Prostate gland (tissue), 2 donors: Measurements from ENCODE around the gene FBXO41. TPM values are rescaled to one million over a fixed set of nuclear protein-coding genes. Genes with fewer than 3 reads are reported as not detected.
A peak's percentile ranks its signal among the peaks of the same experiment; 100 is the strongest.

ENCODE experiments used
- DNase-seq: peaks from one replicate; pipeline ENCODE4 v3.0.0-alpha.2; 2019; ENCODE audit warnings: low spot score
- H3K27ac ChIP-seq, 2 donors: fragments of 200-600 bp; sonication (generic); 2 replicates each; pipeline ENCODE4 v1.5.1; 2017 to 2019
- H3K27me3 ChIP-seq: fragments of 200-600 bp; sonication (generic); replicated peaks from 2 replicates; pipeline ENCODE4 v1.5.1; 2019; ENCODE audit not compliant: insufficient read depth
- H3K36me3 ChIP-seq, 2 donors: fragments of 200-600 bp; sonication (generic); 1 replicate in 1 of 2; 2 replicates in 1 of 2; pipeline versions ENCODE4 v1.5.1 to v1.8.1; 2017 to 2019
- H3K4me1 ChIP-seq: fragments of 200-600 bp; sonication (generic); replicated peaks from 2 replicates; pipeline ENCODE4 v1.5.1; 2019
- H3K4me3 ChIP-seq, 2 donors: fragments of 200-600 bp; sonication (generic); 2 replicates each; pipeline ENCODE4 v1.5.1; 2017 to 2019
- H3K9me3 ChIP-seq: fragments of 200-600 bp; sonication (generic); 2 replicates; pipeline ENCODE4 v1.5.1; 2017
- CTCF ChIP-seq, 4 experiments: fragments of 200-600 bp in 2 of 4; fragments of 450-650 bp in 2 of 4; sonication (generic) in 2 of 4; IDR thresholded peaks; 1 replicate in 3 of 4; 2 replicates in 1 of 4; pipeline ENCODE4 v1.5.1; 2016 to 2019; ENCODE audit warnings: antibody characterized with exemption in 4 of 4, mild to moderate bottlenecking in 2 of 4, moderate library complexity in 2 of 4
- POLR2A ChIP-seq: fragments of 450-650 bp; IDR thresholded peaks from one replicate; pipeline ENCODE4 v1.6.1; 2016; ENCODE audit warnings: antibody characterized with exemption, mild to moderate bottlenecking
- POLR2AphosphoS5 ChIP-seq: sonication (generic); formaldehyde crosslinking; IDR thresholded peaks from one replicate; pipeline ENCODE4 v1.6.1; 2017; ENCODE audit warnings: antibody characterized with exemption
- WGBS: methylation state at CpG from one replicate; pipeline ENCODE4 v1.1.5; 2018; 5-methylcytosine and 5-hydroxymethylcytosine counted together
- intact Hi-C: fragments of 100-400 bp; cut with DNase I; formaldehyde crosslinking; loops from one replicate; pipeline ENCODE4 v1.14.2; 2022
- total RNA-seq, 2 donors: library from RNA; depleted of rRNA; stranded (reverse); fragments of >200 nt; gene quantifications; one replicate each; pipeline ENCODE4 v1.1.0, GENCODE V29; 2016

Gene FBXO41
- total RNA-seq, 2 donors from 2014 or later: 4.2 to 7.4 TPM

GRCh38 chr2:73290049-73290839, 6.0 kb upstream of the FBXO41 start:
- H3K36me3 ChIP-seq: no peaks in the 10 kb centered on the region
- H3K9me3 ChIP-seq: no peaks in the 10 kb centered on the region
- no peaks in the 10 kb centered on the region for H3K4me1 ChIP-seq
- no peak overlapping the region for H3K27ac ChIP-seq
- WGBS: 62% methylated on average over 6 of the region's 6 CpGs
- peak in 1 of 4 experiments; percentile 34 for TF ChIP-seq CTCF (IDR thresholded peaks at IDR 0.05)
- TF ChIP-seq POLR2A: no peak
- H3K4me3 ChIP-seq: no peak overlapping the region
- H3K27me3 ChIP-seq: peaks cover 23% of the 10 kb centered on the region
- intact Hi-C loops: no loop called here
- DNase-seq: no peak

DNA sequence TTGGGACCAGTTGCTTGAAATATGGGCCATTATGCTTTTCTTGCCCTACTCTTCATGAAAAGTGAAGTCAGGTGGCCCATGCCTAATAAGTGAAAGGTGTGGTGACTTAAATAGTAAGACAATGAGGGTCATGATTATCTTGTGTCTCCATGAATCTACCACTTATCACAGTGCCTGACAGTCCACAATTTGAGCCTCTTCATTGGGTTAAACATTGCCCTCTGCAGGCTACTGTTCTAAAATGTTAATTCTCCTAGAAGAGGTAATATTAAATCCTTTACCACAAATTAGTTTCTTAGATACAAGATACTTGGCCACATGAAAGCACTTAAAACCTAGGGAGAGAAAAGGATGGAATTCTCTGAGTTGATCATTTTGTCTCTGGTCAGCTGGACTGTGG, 5.0 kb upstream of the FBXO41 start:
- no peak overlapping the region for H3K27ac ChIP-seq
- no peaks in the 10 kb centered on the region for H3K36me3 ChIP-seq
- DNase-seq: no peak
- H3K4me3 ChIP-seq: no peak overlapping the region
- peaks cover 16% of the 10 kb centered on the region for H3K27me3 ChIP-seq
- intact Hi-C loops: no loop called here
- no peaks in the 10 kb centered on the region for H3K9me3 ChIP-seq
- no peaks in the 10 kb centered on the region for H3K4me1 ChIP-seq
- no peak for TF ChIP-seq POLR2A
- TF ChIP-seq CTCF (IDR thresholded peaks at IDR 0.05): no peak

- Histone ChIP-seq H3K36me3 (no peaks in the 10 kb centered on the region), H3K9me3 (no peaks in the 10 kb centered on the region), H3K4me1 (no peaks in the 10 kb centered on the region), H3K27me3 (no peaks in the 10 kb centered on the region), H3K27ac (no peak overlapping the region), H3K4me3 (no peak overlapping the region)
- intact Hi-C loops: no loop called here
- TF ChIP-seq CTCF (IDR thresholded peaks at IDR 0.05) (no peak), POLR2A (no peak), POLR2AphosphoS5 (no peak)
- WGBS: 88% methylated on average over 3 of the region's 3 CpGs
- no peak for DNase-seq
Observed at GRCh38 chr2:73286134-73286655, 1.9 kb upstream of the FBXO41 start.

DNA sequence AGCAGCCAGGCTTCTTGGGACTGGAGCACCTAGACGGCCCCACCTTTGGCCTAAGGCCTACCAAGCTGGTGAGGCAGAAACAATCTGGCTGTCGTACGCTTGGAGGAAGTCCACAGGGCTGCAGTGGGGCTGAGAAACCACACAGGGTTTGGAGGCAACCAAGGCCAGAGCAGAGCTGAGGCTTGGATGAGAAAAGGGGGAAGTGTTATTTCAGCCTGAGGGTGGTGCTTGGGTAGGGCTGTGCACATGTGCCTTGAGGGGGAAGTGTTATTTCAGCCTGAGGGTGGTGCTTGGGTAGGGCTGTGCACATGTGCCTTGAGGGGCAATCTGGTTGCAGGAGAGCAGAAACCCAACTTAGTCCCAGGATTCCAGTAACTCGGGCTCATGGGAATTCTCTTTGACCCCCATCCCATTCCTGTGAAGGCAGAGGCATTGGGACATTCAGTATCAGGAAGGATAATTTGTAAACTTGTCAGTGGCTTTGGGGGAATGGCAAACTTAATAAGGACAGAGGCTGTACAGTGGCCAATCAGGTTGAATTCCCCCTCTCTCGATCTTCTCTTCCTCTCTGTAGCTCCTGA, 971 bp upstream of the FBXO41 start:
- TF ChIP-seq CTCF (IDR thresholded peaks at IDR 0.05): no peak
- no peak for TF ChIP-seq POLR2AphosphoS5
- TF ChIP-seq POLR2A: no peak
- no peaks in the 10 kb centered on the region for H3K4me1 ChIP-seq
- intact Hi-C loops: no loop called here
- H3K36me3 ChIP-seq: no peaks in the 10 kb centered on the region
- WGBS: 38% methylated on average over 5 of the region's 5 CpGs
- H3K9me3 ChIP-seq: no peaks in the 10 kb centered on the region
- no peak for DNase-seq
- H3K4me3 ChIP-seq: no peak overlapping the region
- H3K27ac ChIP-seq: no peak overlapping the region
- H3K27me3 ChIP-seq: no peaks in the 10 kb centered on the region
